GM19397 (cell line): ENCODE data around the gene ADGRD1.

Experiments
- ATAC-seq: cut with Tn5 transposase; IDR thresholded peaks from one replicate; pipeline ENCODE4 v1.9.1; 2021; ENCODE audit warnings: mild to moderate bottlenecking, moderate library complexity; ENCODE audit not compliant: unreplicated experiment

The ADGRD1 gene

GRCh38 chr12:131020326-131021153 lies 66.8 kb downstream of the ADGRD1 start:
- no peak for ATAC-seq

- ATAC-seq = no peak
Measured at GRCh38 chr12:131021154-131021541, 67.4 kb downstream of the ADGRD1 start.

- ATAC-seq = no peak
Measured at GRCh38 chr12:131024026-131024425, 70.3 kb downstream of the ADGRD1 start.

- no peak for ATAC-seq
Measured at GRCh38 chr12:131024721-131025120, 71.0 kb downstream of the ADGRD1 start.

- ATAC-seq = no peak
Measured at GRCh38 chr12:131025234-131025633, 71.5 kb downstream of the ADGRD1 start.

- no peak for ATAC-seq
Measured at GRCh38 chr12:131025939-131026702, 72.4 kb downstream of the ADGRD1 start.

GRCh38 chr12:131026754-131027153 lies 73.0 kb downstream of the ADGRD1 start:
- ATAC-seq = no peak

GRCh38 chr12:131027264-131027663 lies 73.6 kb downstream of the ADGRD1 start:
- no peak for ATAC-seq

GRCh38 chr12:131027876-131028586 lies 74.3 kb downstream of the ADGRD1 start:
- no peak for ATAC-seq

- no peak for ATAC-seq
Measured at GRCh38 chr12:131028587-131029338, 75.1 kb downstream of the ADGRD1 start.

GRCh38 chr12:131030472-131031328 lies 77.0 kb downstream of the ADGRD1 start:
- ATAC-seq = no peak

- ATAC-seq = no peak
Measured at GRCh38 chr12:131032082-131032750, 78.5 kb downstream of the ADGRD1 start.

- no peak for ATAC-seq
Measured at GRCh38 chr12:131033486-131033885, 79.8 kb downstream of the ADGRD1 start.

GRCh38 chr12:131033886-131034482 lies 80.3 kb downstream of the ADGRD1 start:
- ATAC-seq = no peak

- ATAC-seq = no peak
Measured at GRCh38 chr12:131034631-131035244, 81.0 kb downstream of the ADGRD1 start.

- ATAC-seq = no peak
Measured at GRCh38 chr12:131035245-131035681, 81.6 kb downstream of the ADGRD1 start.

- ATAC-seq = no peak
Measured at GRCh38 chr12:131038159-131038558, 84.5 kb downstream of the ADGRD1 start.
